GM23248 (cell line): ENCODE data around the gene C1QB.

Experiments used
- EZH2 ChIP-seq: fragments of 200-600 bp; sonication (generic); IDR thresholded peaks from 2 replicates; pipeline ENCODE4 v1.6.1; 2018; ENCODE audit warnings: antibody characterized with exemption, mild to moderate bottlenecking; ENCODE audit not compliant: insufficient read depth, poor library complexity, severe bottlenecking
- EZH2phosphoT487 ChIP-seq: fragments of 200-600 bp; sonication (generic); IDR thresholded peaks from 2 replicates; pipeline ENCODE4 v1.6.1; 2018; ENCODE audit warnings: antibody characterized with exemption, moderate library complexity, mild to moderate bottlenecking, low read depth; ENCODE audit not compliant: insufficient read depth

DNA sequence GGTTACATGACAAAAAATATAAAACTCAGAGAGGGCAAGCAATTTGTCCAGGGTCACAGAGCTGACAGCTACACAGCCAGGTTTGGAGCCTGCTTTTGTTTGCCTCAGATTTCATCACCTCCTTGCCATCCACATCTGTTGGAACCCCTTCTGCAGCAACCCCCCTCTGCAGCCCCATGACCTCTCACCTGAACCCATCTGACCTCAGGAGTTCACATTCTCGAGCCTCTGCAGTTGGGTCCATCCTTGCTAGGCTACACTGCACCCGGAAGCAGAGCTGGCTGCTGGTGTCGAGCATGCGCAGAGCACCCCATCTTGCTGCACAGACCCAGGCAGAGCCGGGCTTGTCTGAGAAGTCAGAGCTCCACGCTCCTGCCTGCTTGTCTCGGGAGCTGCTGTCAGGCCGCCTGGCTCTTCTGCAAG, 10.0 kb downstream of the C1QB start:
- TF ChIP-seq EZH2phosphoT487 (no peak), EZH2 (no peak)
